GM12878 (cell line): Measurements from ENCODE around the gene DNAAF6. TPM values are rescaled to one million over a fixed set of nuclear protein-coding genes. Genes with fewer than 3 reads are reported as not detected.

Experiments
- ATAC-seq: fragments of 200-7000 bp; cut with Tn5 transposase; 3 replicates; pipeline ENCODE4 v1.9.1; 2020; ENCODE audit warnings: mild to moderate bottlenecking, moderate library complexity
- BruUV-seq: library from RNA; stranded (reverse); fragments of 400-500 nt; replicated peaks from 2 replicates; lab custom pipeline; 2021; lab: Mats Ljungman, UMichigan
- CTCF ChIA-PET: fragments of 300-600 bp; sonication (Branson Sonifier 250); formaldehyde crosslinking; extraction: SDS; loops from one replicate; lab custom pipeline; 2021; ENCODE audit warnings: inconsistent platforms; lab: Yijun Ruan, JAX
- POLR2A ChIA-PET: fragments of 350-600 bp; formaldehyde crosslinking; extraction: SDS; loops from one replicate; lab custom pipeline; 2021; ENCODE audit warnings: inconsistent platforms; lab: Charles Lee
- RAD21 ChIA-PET: fragments of 300-600 bp; sonication (Branson Sonifier 250); formaldehyde crosslinking; loops from one replicate; lab custom pipeline; 2023; ENCODE audit warnings: antibody characterized with exemption; ENCODE audit not compliant: unreplicated experiment; lab: Charles Lee
- SMC1A ChIA-PET: fragments of 300-600 bp; sonication (Branson Sonifier 250); formaldehyde crosslinking; loops from one replicate; lab custom pipeline; 2023; ENCODE audit not compliant: unreplicated experiment, uncharacterized antibody; lab: Charles Lee
- DNase-seq: peaks from one replicate; pipeline ENCODE4 v3.0.0-alpha.2; 2011; ENCODE audit warnings: low read depth, low spot score
- FAIRE-seq: peaks from 3 replicates; lab custom pipeline; 2011; peaks lifted over from hg19 to GRCh38; lab: Jason Lieb, UNC
- H2AFZ ChIP-seq: 2 replicates; pipeline ENCODE4 v1.6.0; 2011; ENCODE audit warnings: low read depth, low read length, control low read depth; ENCODE audit not compliant: control insufficient read depth
- H3K27ac ChIP-seq: 2 replicates; pipeline ENCODE4 v1.5.1; 2011; ENCODE audit warnings: control low read depth; ENCODE audit not compliant: control insufficient read depth, insufficient read depth
- H3K27me3 ChIP-seq, 2 experiments: replicated peaks in 1 of 2; 2 replicates each; pipeline versions ENCODE4 v1.6.0 to v1.6.1; 2011; ENCODE audit warnings: low read length in 1 of 2; ENCODE audit not compliant: control insufficient read depth in 2 of 2, insufficient read depth in 2 of 2
- H3K36me3 ChIP-seq, 2 experiments: 2 replicates each; pipeline ENCODE4 v1.5.1; 2011; ENCODE audit warnings: low read length in 1 of 2; ENCODE audit not compliant: control insufficient read depth in 2 of 2, insufficient read depth in 2 of 2
- H3K4me1 ChIP-seq: 2 replicates; pipeline ENCODE4 v1.6.1; 2011; ENCODE audit warnings: mild to moderate bottlenecking, low read length, moderate library complexity, mixed read lengths; ENCODE audit not compliant: control insufficient read depth, insufficient read depth
- H3K4me2 ChIP-seq: 2 replicates; pipeline ENCODE4 v1.6.0; 2011; ENCODE audit warnings: control low read depth; ENCODE audit not compliant: control insufficient read depth, insufficient read depth
- H3K4me3 ChIP-seq: fragments of 200-600 bp; sonication (generic); 2 replicates; pipeline ENCODE4 v1.5.1; 2016
- H3K79me2 ChIP-seq: 2 replicates; pipeline ENCODE4 v1.6.0; 2011; ENCODE audit warnings: low read length; ENCODE audit not compliant: control insufficient read depth, insufficient read depth
- H3K9ac ChIP-seq: 2 replicates; pipeline ENCODE4 v1.8.0; 2011; ENCODE audit warnings: low read length, control low read depth, mixed read lengths; ENCODE audit not compliant: control insufficient read depth, insufficient read depth
- H3K9me3 ChIP-seq: replicated peaks from 3 replicates; pipeline ENCODE4 v1.5.1; 2011; ENCODE audit warnings: mild to moderate bottlenecking, low read length; ENCODE audit not compliant: control insufficient read depth, insufficient read depth
- H4K20me1 ChIP-seq: 2 replicates; pipeline ENCODE4 v1.6.0; 2011; ENCODE audit not compliant: control insufficient read depth, insufficient read depth
- ASH2L ChIP-seq: fragments of 300-600, 200-600 bp; sonication (generic); IDR thresholded peaks from 2 replicates; pipeline ENCODE4 v1.6.1; 2017; ENCODE audit warnings: low read depth, mild to moderate bottlenecking, borderline replicate concordance
- CHD1 ChIP-seq: IDR thresholded peaks from 2 replicates; pipeline ENCODE4 v1.6.1; 2012; ENCODE audit warnings: low read depth, low read length, improper control_type of control experiment
- CREB1 ChIP-seq: IDR thresholded peaks from 2 replicates; pipeline ENCODE4 v1.6.1; 2012; ENCODE audit warnings: low read depth, mild to moderate bottlenecking, inconsistent platforms
- E2F8 ChIP-seq: fragments of 450-650 bp; IDR thresholded peaks from 2 replicates; pipeline ENCODE4 v1.6.1; 2018; ENCODE audit warnings: mild to moderate bottlenecking, low read depth, moderate library complexity; ENCODE audit not compliant: partially characterized antibody
- ETV6 ChIP-seq, 2 experiments: fragments of 450-650 bp in 1 of 2; IDR thresholded peaks in 1 of 2; conservative IDR thresholded peaks in 1 of 2; 2 replicates each; pipeline ENCODE4 v1.6.1; 2014; ENCODE audit warnings: antibody characterized with exemption in 1 of 2, borderline replicate concordance in 1 of 2, low read depth in 1 of 2, mild to moderate bottlenecking in 1 of 2, moderate library complexity in 1 of 2
- HCFC1 ChIP-seq: fragments of 150-350 bp; IDR thresholded peaks from 2 replicates; pipeline ENCODE4 v1.6.1; 2014; ENCODE audit warnings: low read length
- NFXL1 ChIP-seq: fragments of 450-650 bp; IDR thresholded peaks from 2 replicates; pipeline ENCODE4 v1.6.1; 2017; ENCODE audit warnings: antibody characterized with exemption, mild to moderate bottlenecking, borderline replicate concordance
- NFYA ChIP-seq: IDR thresholded peaks from 2 replicates; pipeline ENCODE4 v1.6.1; 2011; ENCODE audit warnings: low read depth, mild to moderate bottlenecking, low read length, improper control_type of control experiment, borderline replicate concordance
- NRF1 ChIP-seq: conservative IDR thresholded peaks from 2 replicates; pipeline ENCODE4 v1.6.1; 2011; ENCODE audit warnings: mild to moderate bottlenecking, low read depth, low read length, improper control_type of control experiment
- RELA ChIP-seq: fragments of 450-650 bp; IDR thresholded peaks from 2 replicates; pipeline ENCODE4 v1.8.0; 2014; ENCODE audit warnings: borderline replicate concordance; ENCODE audit not compliant: partially characterized antibody
- RFX5 ChIP-seq: IDR thresholded peaks from 2 replicates; pipeline ENCODE4 v1.6.1; 2011; ENCODE audit warnings: low read depth, low read length, improper control_type of control experiment
- SIN3A ChIP-seq: IDR thresholded peaks from 2 replicates; pipeline ENCODE4 v1.6.1; 2012; ENCODE audit warnings: low read depth, low read length, improper control_type of control experiment
- SMC3 ChIP-seq: IDR thresholded peaks from 2 replicates; pipeline ENCODE4 v1.6.1; 2011; ENCODE audit warnings: low read length, improper control_type of control experiment, borderline replicate concordance
- TARDBP ChIP-seq: IDR thresholded peaks from 2 replicates; pipeline ENCODE4 v1.6.1; 2016; ENCODE audit warnings: borderline replicate concordance
- TCF3 ChIP-seq: IDR thresholded peaks from 2 replicates; pipeline ENCODE4 v1.6.1; 2012; ENCODE audit warnings: low read depth, mild to moderate bottlenecking, low read length, borderline replicate concordance; ENCODE audit not compliant: insufficient read depth
- WGBS: methylation state at CpG from one replicate; pipeline ENCODE4 v1.1.6; 2016; ENCODE audit warnings: low lambda C conversion rate; ENCODE audit not compliant: insufficient replicate concordance, insufficient coverage; ENCODE audit errors: missing lambda C conversion rate; 5-methylcytosine and 5-hydroxymethylcytosine counted together
- in situ Hi-C: fragments of 300-500 bp; cut with MboI; formaldehyde crosslinking; loops from 9 replicates; pipeline ENCODE4 v1.14.3; 2018; ENCODE audit warnings: mixed read lengths
- intact Hi-C: fragments of 100-400 bp; cut with micrococcal nuclease; formaldehyde crosslinking; loops from one replicate; pipeline ENCODE4 v1.14.2; 2022; ENCODE audit not compliant: unreplicated experiment
- polyA plus RNA-seq, 11 experiments: library from polyadenylated mRNA; depleted of rRNA in 4 of 11; unstranded in 6 of 11; stranded (reverse) in 5 of 11; fragments of >200 nt; fragmentation: Nextera tagmentation in 4 of 11; fragmentation: Illumina TruSeq in 1 of 11; extraction: Ambion mirVana in 4 of 11; extraction: Trizol in 1 of 11; gene quantifications; 1 replicate in 1 of 11; 2 replicates in 10 of 11; pipeline versions ENCODE4 v1.2.1 to v1.2.3, GENCODE V29; 2011 to 2016; ENCODE audit warnings: inconsistent platforms in 2 of 11, missing spikeins in 2 of 11, low read depth in 1 of 11
- total RNA-seq, 4 experiments: library from RNA; depleted of rRNA in 3 of 4; stranded (reverse); fragments of >200 nt in 3 of 4; fragmentation: Illumina TruSeq in 1 of 4; extraction: Trizol in 1 of 4; gene quantifications; 2 replicates each; pipeline versions ENCODE4 v1.2.1 to v1.2.3, GENCODE V29; 2013 to 2021
- TF ChIP-seq, protein P1 (sequence below): IDR thresholded peaks from 2 replicates; pipeline ENCODE4 v1.6.1; 2012; ENCODE audit warnings: low read depth, low read length, improper control_type of control experiment

DNAAF6 gene
- total and polyA plus RNA-seq, 10 of the 15 experiments (the other 5 are each of a cell fraction or from before 2014, with no cell fraction given): not detected

DNA sequence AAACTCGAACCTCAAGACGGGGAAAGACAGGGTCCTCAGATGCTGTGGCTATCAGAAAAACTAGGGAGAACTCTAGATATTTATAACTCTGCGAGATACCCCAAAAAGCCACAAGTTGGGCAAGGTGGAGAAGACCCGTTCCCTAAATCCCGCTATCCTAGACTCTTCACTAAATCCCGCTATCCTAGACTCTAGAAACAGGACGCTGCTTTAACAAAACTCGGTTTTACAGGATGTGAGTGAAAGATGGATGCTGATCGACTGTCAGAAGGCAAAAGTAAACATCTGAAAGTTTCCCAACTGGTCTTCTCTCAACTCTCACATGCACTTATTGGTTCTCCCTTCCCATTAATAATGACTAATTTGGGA, 270 bp downstream of the DNAAF6 start:
- ChIA-PET RAD21 (no interaction called here), POLR2A (interaction anchor here (0.6 kb wide), 1 partner anchor 318 kb away, joined by 5 read pairs; no protein-coding TSS in a partner anchor), CTCF (no interaction called here), SMC1A (no interaction called here)
- no peak for FAIRE-seq
- intact Hi-C loops (loop anchor here (5.0 kb wide), 1 partner anchor 89 kb away; the partner anchor contains the start of gene RBM41), in situ Hi-C loops (no loop called here)
- no TSS peak for BruUV-seq
- DNase-seq: no peak
- Histone ChIP-seq H3K27me3 (no peaks in the 10 kb centered on the region), H3K79me2 (no peaks in the 10 kb centered on the region), H3K27ac (no peak overlapping the region)
- no peak for TF ChIP-seq TCF3
- no peak for TF ChIP-seq CHD1
- TF ChIP-seq, all 136 proteins: peak for 0
- no peaks in the 10 kb centered on the region for H4K20me1 ChIP-seq
- H3K36me3 ChIP-seq: no peaks in the 10 kb centered on the region
- 48% methylated on average over 9 of the region's 9 CpGs for WGBS
- H3K9me3 ChIP-seq: no peaks in the 10 kb centered on the region; the same call in 2 of the 3 replicates
- no peak for ATAC-seq
- H3K4me3 ChIP-seq: no peak overlapping the region
- H3K9ac ChIP-seq: no peak overlapping the region
- peak overlapping the region; percentile 85; the same call in 1 of the 2 replicates for H3K4me2 ChIP-seq
- H3K4me1 ChIP-seq: no peaks in the 10 kb centered on the region
- no peak overlapping the region for H2AFZ ChIP-seq

DNA sequence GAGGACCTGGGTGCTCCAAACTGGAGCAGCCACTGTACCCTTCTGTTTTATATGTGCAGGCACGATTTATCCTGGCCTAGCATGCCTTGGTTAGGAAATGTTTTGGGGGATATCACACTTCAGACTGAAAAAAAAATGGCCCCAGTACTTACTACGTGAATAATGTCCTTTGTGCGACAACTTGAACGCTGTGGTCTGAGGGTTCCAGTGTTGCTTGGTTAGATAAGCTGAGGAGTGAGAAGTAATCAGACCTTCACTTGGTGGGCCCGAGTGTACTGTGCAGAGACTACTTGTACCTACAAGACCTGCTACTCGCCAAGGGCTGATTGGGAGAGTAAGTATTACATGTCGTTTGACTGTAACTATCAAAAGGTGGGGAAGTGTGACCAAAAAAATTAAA, 678 bp downstream of the DNAAF6 start:
- Histone ChIP-seq H3K9me3 (no peaks in the 10 kb centered on the region; the same call in 2 of the 3 replicates), H3K36me3 (no peaks in the 10 kb centered on the region), H2AFZ (no peak overlapping the region), H3K9ac (no peak overlapping the region), H3K79me2 (no peaks in the 10 kb centered on the region), H3K27ac (no peak overlapping the region), H3K4me2 (no peak overlapping the region), H4K20me1 (no peaks in the 10 kb centered on the region), H3K27me3 (no peaks in the 10 kb centered on the region), H3K4me3 (no peak overlapping the region), H3K4me1 (no peaks in the 10 kb centered on the region)
- no TSS peak for BruUV-seq
- in situ Hi-C loops (no loop called here), intact Hi-C loops (loop anchor here (5.0 kb wide), 1 partner anchor 90 kb away; the partner anchor contains the start of gene RBM41)
- POLR2A ChIA-PET: interaction anchor here (0.6 kb wide), 1 partner anchor 318 kb away, joined by 5 read pairs; no protein-coding TSS in a partner anchor
- FAIRE-seq (no peak), ATAC-seq (no peak), DNase-seq (no peak)
- 63% methylated on average over 7 of the region's 7 CpGs for WGBS
- SMC1A ChIA-PET: no interaction called here
- CTCF ChIA-PET: no interaction called here
- RAD21 ChIA-PET: no interaction called here
- TF ChIP-seq NRF1: no peak
- no peak for TF ChIP-seq TARDBP
- TF ChIP-seq CHD1: no peak
- TF ChIP-seq E2F8: no peak
- TF ChIP-seq SIN3A: no peak
- TF ChIP-seq SMC3: no peak
- TF ChIP-seq, protein P1, sequence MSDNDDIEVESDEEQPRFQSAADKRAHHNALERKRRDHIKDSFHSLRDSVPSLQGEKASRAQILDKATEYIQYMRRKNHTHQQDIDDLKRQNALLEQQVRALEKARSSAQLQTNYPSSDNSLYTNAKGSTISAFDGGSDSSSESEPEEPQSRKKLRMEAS: no peak
- no peak for TF ChIP-seq ASH2L
- no peak for TF ChIP-seq RELA
- TF ChIP-seq NFXL1: no peak
- TF ChIP-seq HCFC1: no peak
- no peak for TF ChIP-seq NFYA
- TF ChIP-seq CREB1: no peak
- TF ChIP-seq ETV6 (conservative IDR thresholded peaks at IDR 0.05 in 1 of 2, IDR thresholded peaks at IDR 0.05 in 1 of 2; ENCODE audit: borderline replicate concordance in 1 of 2, low read depth in 1 of 2): no peak
- TF ChIP-seq RFX5: no peak
